Keratinocyte (primary cell): ENCODE data around the gene AP3M1. TPM values are rescaled to one million over a fixed set of nuclear protein-coding genes. Genes with fewer than 3 reads are reported as not detected.

Experiments used
- DNase-seq: peaks from one replicate; pipeline ENCODE4 v3.0.0-alpha.2; 2011; ENCODE audit warnings: low read depth, missing footprints, low spot score
- FAIRE-seq: peaks from 2 replicates; lab custom pipeline; 2011; peaks lifted over from hg19 to GRCh38; lab: Jason Lieb, UNC
- H2AFZ ChIP-seq: 2 replicates; pipeline ENCODE4 v1.6.0; 2012; ENCODE audit warnings: low read length, control low read depth, inconsistent platforms; ENCODE audit not compliant: control insufficient read depth
- H3K27ac ChIP-seq: 2 replicates; pipeline ENCODE4 v1.5.1; 2011; ENCODE audit warnings: low read length; ENCODE audit not compliant: control insufficient read depth, insufficient read depth
- H3K27me3 ChIP-seq: 3 replicates; pipeline ENCODE4 v1.6.0; 2011; ENCODE audit warnings: low read length; ENCODE audit not compliant: control insufficient read depth, insufficient read depth; ENCODE audit errors: extremely low read depth
- H3K36me3 ChIP-seq, 2 experiments: 2 replicates in 1 of 2; 3 replicates in 1 of 2; pipeline ENCODE4 v1.5.1; 2011; ENCODE audit warnings: low read length in 2 of 2, mild to moderate bottlenecking in 1 of 2; ENCODE audit not compliant: control insufficient read depth in 2 of 2, insufficient read depth in 2 of 2; ENCODE audit errors: extremely low read depth in 1 of 2
- H3K4me1 ChIP-seq: 3 replicates; pipeline ENCODE4 v1.5.1; 2011; ENCODE audit warnings: low read length; ENCODE audit not compliant: control insufficient read depth, insufficient read depth; ENCODE audit errors: extremely low read depth
- H3K4me2 ChIP-seq: 3 replicates; pipeline ENCODE4 v1.6.0; 2011; ENCODE audit warnings: low read depth, low read length; ENCODE audit not compliant: control insufficient read depth, insufficient read depth; ENCODE audit errors: extremely low read depth
- H3K4me3 ChIP-seq, 3 experiments: fragments of 200-600 bp in 1 of 3; sonication (generic) in 1 of 3; 2 replicates in 2 of 3; 3 replicates in 1 of 3; pipeline ENCODE4 v1.5.1; 2011 to 2016; ENCODE audit warnings: low read length in 3 of 3, mild to moderate bottlenecking in 3 of 3, control low read depth in 2 of 3, inconsistent platforms in 1 of 3, low read depth in 1 of 3, mixed read lengths in 1 of 3, mixed run types in 1 of 3, moderate library complexity in 1 of 3; ENCODE audit not compliant: control insufficient read depth in 2 of 3, insufficient read depth in 2 of 3; ENCODE audit errors: extremely low read depth in 1 of 3
- H3K79me2 ChIP-seq: 2 replicates; pipeline ENCODE4 v1.6.0; 2012; ENCODE audit warnings: low read length; ENCODE audit not compliant: control insufficient read depth, insufficient read depth
- H3K9ac ChIP-seq: 3 replicates; pipeline ENCODE4 v1.6.0; 2011; ENCODE audit warnings: low read length; ENCODE audit not compliant: control insufficient read depth, insufficient read depth; ENCODE audit errors: extremely low read depth
- H3K9me1 ChIP-seq: 3 replicates; pipeline ENCODE4 v1.6.0; 2011; ENCODE audit warnings: low read length; ENCODE audit not compliant: control insufficient read depth, insufficient read depth; ENCODE audit errors: extremely low read depth
- H3K9me3 ChIP-seq: 2 replicates; pipeline ENCODE4 v1.5.1; 2012; ENCODE audit warnings: low read depth, low read length; ENCODE audit not compliant: control insufficient read depth
- H4K20me1 ChIP-seq: 3 replicates; pipeline ENCODE4 v1.6.0; 2011; ENCODE audit warnings: low read length; ENCODE audit not compliant: control insufficient read depth, insufficient read depth; ENCODE audit errors: extremely low read depth
- CTCF ChIP-seq, 3 experiments: IDR thresholded peaks in 1 of 3; conservative IDR thresholded peaks in 1 of 3; optimal IDR thresholded peaks in 1 of 3; 2 replicates in 2 of 3; 3 replicates in 1 of 3; pipeline versions ENCODE3 to v1.5.1; 2011; ENCODE audit warnings: low read length in 3 of 3, mild to moderate bottlenecking in 3 of 3, moderate library complexity in 2 of 3, control low read depth in 1 of 3, inconsistent platforms in 1 of 3; ENCODE audit not compliant: insufficient read depth in 2 of 3; ENCODE audit errors: extremely low read depth in 1 of 3
- EZH2 ChIP-seq: IDR thresholded peaks from one replicate; pipeline ENCODE4 v1.6.1; 2012; ENCODE audit warnings: inconsistent platforms, mild to moderate bottlenecking, low read length, moderate library complexity
- dilution Hi-C: fragments of 300-500 bp; cut with MboI; formaldehyde crosslinking; loops from one replicate; pipeline ENCODE4 v1.7.0; 2020; ENCODE audit warnings: low sequenced_read_pairs; ENCODE audit not compliant: extremely low pct_ligation_motif_present
- polyA plus RNA-seq, 5 experiments: library from polyadenylated mRNA; depleted of rRNA in 3 of 5; stranded (reverse) in 3 of 5; stranded (forward) in 1 of 5; unstranded in 1 of 5; fragments of >200 nt; gene quantifications; 1 replicate in 1 of 5; 2 replicates in 3 of 5; 3 replicates in 1 of 5; pipeline versions ENCODE4 v1.2.1 to v1.2.3, GENCODE V29; 2011 to 2012; ENCODE audit warnings: missing spikeins in 2 of 5, low read depth in 1 of 5, low replicate concordance in 1 of 5

The AP3M1 gene
- polyA plus RNA-seq, 1 donor (not counting 4 experiments of a cell fraction or from before 2014, with no cell fraction given), result 53.5 TPM

GRCh38 chr10:74163319-74164068 lies 12.9 kb upstream of the AP3M1 start:
- no peak for FAIRE-seq
- no peak overlapping the region for H3K27ac ChIP-seq

GRCh38 chr10:74160013-74160412 lies 9.4 kb upstream of the AP3M1 start:
- no peaks in the 10 kb centered on the region for H4K20me1 ChIP-seq
- FAIRE-seq, result no peak
- no peaks in the 10 kb centered on the region for H3K36me3 ChIP-seq
- no peaks in the 10 kb centered on the region for H3K9me3 ChIP-seq
- H3K4me3 ChIP-seq, result no peak overlapping the region
- TF ChIP-seq CTCF (optimal IDR thresholded peaks at IDR 0.05 in 1 of 3, IDR thresholded peaks at IDR 0.05 in 1 of 3, conservative IDR thresholded peaks at IDR 0.05 in 1 of 3; ENCODE audit: extremely low read depth in 1 of 3, insufficient read depth in 2 of 3, low read length in 3 of 3), result no peak
- TF ChIP-seq EZH2, result no peak
- no peak overlapping the region for H3K4me2 ChIP-seq
- peaks cover 2% of the 10 kb centered on the region for H3K4me1 ChIP-seq
- no peaks in the 10 kb centered on the region for H3K27me3 ChIP-seq
- H3K9ac ChIP-seq, result no peak overlapping the region
- H2AFZ ChIP-seq, result no peak overlapping the region
- no peak for DNase-seq
- H3K79me2 ChIP-seq, result peaks cover 15% of the 10 kb centered on the region
- H3K9me1 ChIP-seq, result peaks cover 2% of the 10 kb centered on the region
- dilution Hi-C loops, result no loop called here
- no peak overlapping the region for H3K27ac ChIP-seq

More at GRCh38 chr10:74163319-74164068, 12.9 kb upstream of the AP3M1 start:
- no peak for DNase-seq
- no peaks in the 10 kb centered on the region for H4K20me1 ChIP-seq
- no peak overlapping the region for H3K4me2 ChIP-seq
- no peak overlapping the region for H3K9ac ChIP-seq
- no peaks in the 10 kb centered on the region for H3K9me3 ChIP-seq
- peaks cover 11% of the 10 kb centered on the region for H3K79me2 ChIP-seq
- dilution Hi-C loops, result no loop called here
- H3K27me3 ChIP-seq, result no peaks in the 10 kb centered on the region
- peaks cover 10% of the 10 kb centered on the region for H3K4me1 ChIP-seq
- H3K36me3 ChIP-seq, result no peaks in the 10 kb centered on the region
- no peak overlapping the region for H3K4me3 ChIP-seq
- TF ChIP-seq CTCF (optimal IDR thresholded peaks at IDR 0.05 in 1 of 3, IDR thresholded peaks at IDR 0.05 in 1 of 3, conservative IDR thresholded peaks at IDR 0.05 in 1 of 3; ENCODE audit: extremely low read depth in 1 of 3, insufficient read depth in 2 of 3, low read length in 3 of 3), result no peak
- TF ChIP-seq EZH2, result no peak
- H2AFZ ChIP-seq, result no peak overlapping the region
- H3K9me1 ChIP-seq, result no peaks in the 10 kb centered on the region
